ENCODE results near the gene FLOT1. TPM values are rescaled to one million over a fixed set of nuclear protein-coding genes. Genes with fewer than 3 reads are reported as not detected.

Gene FLOT1
- total and polyA plus RNA-seq, 9 of the 15 experiments (the other 6 are each of a cell fraction or from before 2014, with no cell fraction given): 11.7 to 149 (median 118) TPM

DNA sequence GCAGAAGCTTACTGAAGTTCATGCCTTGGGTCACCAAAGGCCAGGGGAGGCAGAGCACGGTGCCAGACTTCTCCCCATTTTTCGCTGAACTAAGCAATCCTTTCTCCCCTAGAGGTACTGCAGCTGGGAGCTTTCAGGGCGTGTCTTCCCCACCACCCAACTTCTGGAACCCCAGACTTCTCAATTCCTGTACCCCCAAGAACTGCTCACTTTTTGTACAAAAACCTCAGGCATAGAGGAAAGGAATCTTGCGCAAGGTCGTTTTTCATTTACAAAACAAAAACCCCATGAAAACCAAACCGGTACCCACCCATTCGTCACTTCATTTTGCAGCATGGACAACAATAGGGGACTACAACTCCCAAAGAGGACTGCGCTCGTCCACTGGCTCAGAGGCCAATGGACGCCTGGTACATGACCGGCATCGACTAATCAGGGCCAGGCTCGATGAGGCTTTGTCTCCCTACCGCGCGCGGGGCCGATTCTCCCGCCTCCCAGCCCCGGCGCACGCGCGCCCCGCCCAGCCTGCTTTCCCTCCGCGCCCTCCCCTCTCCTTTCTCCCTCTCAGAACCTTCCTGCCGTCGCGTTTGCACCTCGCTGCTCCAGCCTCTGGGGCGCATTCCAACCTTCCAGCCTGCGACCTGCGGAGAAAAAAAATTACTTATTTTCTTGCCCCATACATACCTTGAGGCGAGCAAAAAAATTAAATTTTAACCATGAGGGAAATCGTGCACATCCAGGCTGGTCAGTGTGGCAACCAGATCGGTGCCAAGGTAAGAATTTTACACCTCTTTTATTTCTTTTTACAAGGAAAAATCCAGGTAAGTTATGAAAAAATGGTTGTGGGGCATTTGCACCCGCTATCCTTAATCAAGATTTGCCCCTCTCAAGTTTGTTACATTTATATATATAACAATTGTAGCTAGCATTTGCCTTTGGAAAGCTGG is 22.4 kb downstream of the FLOT1 start, which contains the start of gene TUBB (continued):
- TF ChIP-seq, protein P1, sequence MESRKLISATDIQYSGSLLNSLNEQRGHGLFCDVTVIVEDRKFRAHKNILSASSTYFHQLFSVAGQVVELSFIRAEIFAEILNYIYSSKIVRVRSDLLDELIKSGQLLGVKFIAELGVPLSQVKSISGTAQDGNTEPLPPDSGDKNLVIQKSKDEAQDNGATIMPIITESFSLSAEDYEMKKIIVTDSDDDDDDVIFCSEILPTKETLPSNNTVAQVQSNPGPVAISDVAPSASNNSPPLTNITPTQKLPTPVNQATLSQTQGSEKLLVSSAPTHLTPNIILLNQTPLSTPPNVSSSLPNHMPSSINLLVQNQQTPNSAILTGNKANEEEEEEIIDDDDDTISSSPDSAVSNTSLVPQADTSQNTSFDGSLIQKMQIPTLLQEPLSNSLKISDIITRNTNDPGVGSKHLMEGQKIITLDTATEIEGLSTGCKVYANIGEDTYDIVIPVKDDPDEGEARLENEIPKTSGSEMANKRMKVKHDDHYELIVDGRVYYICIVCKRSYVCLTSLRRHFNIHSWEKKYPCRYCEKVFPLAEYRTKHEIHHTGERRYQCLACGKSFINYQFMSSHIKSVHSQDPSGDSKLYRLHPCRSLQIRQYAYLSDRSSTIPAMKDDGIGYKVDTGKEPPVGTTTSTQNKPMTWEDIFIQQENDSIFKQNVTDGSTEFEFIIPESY (CRISPR knock-in tag; IDR thresholded peaks at IDR 0.05): 0 out of 2 replicates have a peak, but pooled peaks have one; percentile 5
- TF ChIP-seq KLF1 (tag; IDR thresholded peaks at IDR 0.05) (no peak), TSC22D4 (tag; IDR thresholded peaks at IDR 0.05) (no peak), XRCC4 (IDR thresholded peaks at IDR 0.05; ENCODE audit: extremely low read depth, insufficient read depth, insufficient read length) (no peak), SMARCE1 (IDR thresholded peaks at IDR 0.05) (no peak; the same call in 1 of the 2 replicates), ZFP30 (CRISPR knock-in tag; IDR thresholded peaks at IDR 0.05; ENCODE audit: borderline replicate concordance) (no peak), NRF1 (conservative IDR thresholded peaks at IDR 0.05 in 1 of 2, IDR thresholded peaks at IDR 0.05 in 1 of 2) (peak; percentile 98), NFE2 (IDR thresholded peaks at IDR 0.05; ENCODE audit: low read depth) (0 out of 2 replicates have a peak, but pooled peaks have one; percentile 26), POLR2H (tag; IDR thresholded peaks at IDR 0.05; ENCODE audit: low read depth) (no peak), TAF15 (IDR thresholded peaks at IDR 0.05; ENCODE audit: low read depth, low read length) (no peak)
- TF ChIP-seq, protein P2, sequence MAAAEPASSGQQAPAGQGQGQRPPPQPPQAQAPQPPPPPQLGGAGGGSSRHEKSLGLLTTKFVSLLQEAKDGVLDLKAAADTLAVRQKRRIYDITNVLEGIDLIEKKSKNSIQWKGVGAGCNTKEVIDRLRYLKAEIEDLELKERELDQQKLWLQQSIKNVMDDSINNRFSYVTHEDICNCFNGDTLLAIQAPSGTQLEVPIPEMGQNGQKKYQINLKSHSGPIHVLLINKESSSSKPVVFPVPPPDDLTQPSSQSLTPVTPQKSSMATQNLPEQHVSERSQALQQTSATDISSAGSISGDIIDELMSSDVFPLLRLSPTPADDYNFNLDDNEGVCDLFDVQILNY (CRISPR knock-in tag; IDR thresholded peaks at IDR 0.05): no peak
- TF ChIP-seq, protein P3, sequence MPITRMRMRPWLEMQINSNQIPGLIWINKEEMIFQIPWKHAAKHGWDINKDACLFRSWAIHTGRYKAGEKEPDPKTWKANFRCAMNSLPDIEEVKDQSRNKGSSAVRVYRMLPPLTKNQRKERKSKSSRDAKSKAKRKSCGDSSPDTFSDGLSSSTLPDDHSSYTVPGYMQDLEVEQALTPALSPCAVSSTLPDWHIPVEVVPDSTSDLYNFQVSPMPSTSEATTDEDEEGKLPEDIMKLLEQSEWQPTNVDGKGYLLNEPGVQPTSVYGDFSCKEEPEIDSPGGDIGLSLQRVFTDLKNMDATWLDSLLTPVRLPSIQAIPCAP (CRISPR knock-in tag; IDR thresholded peaks at IDR 0.05; ENCODE audit: borderline replicate concordance): no peak
- TF ChIP-seq, protein P4, sequence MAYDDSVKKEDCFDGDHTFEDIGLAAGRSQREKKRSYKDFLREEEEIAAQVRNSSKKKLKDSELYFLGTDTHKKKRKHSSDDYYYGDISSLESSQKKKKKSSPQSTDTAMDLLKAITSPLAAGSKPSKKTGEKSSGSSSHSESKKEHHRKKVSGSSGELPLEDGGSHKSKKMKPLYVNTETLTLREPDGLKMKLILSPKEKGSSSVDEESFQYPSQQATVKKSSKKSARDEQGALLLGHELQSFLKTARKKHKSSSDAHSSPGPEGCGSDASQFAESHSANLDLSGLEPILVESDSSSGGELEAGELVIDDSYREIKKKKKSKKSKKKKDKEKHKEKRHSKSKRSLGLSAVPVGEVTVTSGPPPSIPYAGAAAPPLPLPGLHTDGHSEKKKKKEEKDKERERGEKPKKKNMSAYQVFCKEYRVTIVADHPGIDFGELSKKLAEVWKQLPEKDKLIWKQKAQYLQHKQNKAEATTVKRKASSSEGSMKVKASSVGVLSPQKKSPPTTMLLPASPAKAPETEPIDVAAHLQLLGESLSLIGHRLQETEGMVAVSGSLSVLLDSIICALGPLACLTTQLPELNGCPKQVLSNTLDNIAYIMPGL (CRISPR knock-in tag; IDR thresholded peaks at IDR 0.05): peak; percentile 19; the same call in 1 of the 2 replicates
- TF ChIP-seq, protein P5, sequence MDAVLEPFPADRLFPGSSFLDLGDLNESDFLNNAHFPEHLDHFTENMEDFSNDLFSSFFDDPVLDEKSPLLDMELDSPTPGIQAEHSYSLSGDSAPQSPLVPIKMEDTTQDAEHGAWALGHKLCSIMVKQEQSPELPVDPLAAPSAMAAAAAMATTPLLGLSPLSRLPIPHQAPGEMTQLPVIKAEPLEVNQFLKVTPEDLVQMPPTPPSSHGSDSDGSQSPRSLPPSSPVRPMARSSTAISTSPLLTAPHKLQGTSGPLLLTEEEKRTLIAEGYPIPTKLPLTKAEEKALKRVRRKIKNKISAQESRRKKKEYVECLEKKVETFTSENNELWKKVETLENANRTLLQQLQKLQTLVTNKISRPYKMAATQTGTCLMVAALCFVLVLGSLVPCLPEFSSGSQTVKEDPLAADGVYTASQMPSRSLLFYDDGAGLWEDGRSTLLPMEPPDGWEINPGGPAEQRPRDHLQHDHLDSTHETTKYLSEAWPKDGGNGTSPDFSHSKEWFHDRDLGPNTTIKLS (IDR thresholded peaks at IDR 0.05; ENCODE audit: borderline replicate concordance, low read depth): peak; percentile 85; the same call in 1 of the 2 replicates
- TF ChIP-seq, protein P6, sequence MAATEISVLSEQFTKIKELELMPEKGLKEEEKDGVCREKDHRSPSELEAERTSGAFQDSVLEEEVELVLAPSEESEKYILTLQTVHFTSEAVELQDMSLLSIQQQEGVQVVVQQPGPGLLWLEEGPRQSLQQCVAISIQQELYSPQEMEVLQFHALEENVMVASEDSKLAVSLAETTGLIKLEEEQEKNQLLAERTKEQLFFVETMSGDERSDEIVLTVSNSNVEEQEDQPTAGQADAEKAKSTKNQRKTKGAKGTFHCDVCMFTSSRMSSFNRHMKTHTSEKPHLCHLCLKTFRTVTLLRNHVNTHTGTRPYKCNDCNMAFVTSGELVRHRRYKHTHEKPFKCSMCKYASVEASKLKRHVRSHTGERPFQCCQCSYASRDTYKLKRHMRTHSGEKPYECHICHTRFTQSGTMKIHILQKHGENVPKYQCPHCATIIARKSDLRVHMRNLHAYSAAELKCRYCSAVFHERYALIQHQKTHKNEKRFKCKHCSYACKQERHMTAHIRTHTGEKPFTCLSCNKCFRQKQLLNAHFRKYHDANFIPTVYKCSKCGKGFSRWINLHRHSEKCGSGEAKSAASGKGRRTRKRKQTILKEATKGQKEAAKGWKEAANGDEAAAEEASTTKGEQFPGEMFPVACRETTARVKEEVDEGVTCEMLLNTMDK (IDR thresholded peaks at IDR 0.05; ENCODE audit: borderline replicate concordance, insufficient read depth, low read depth, low read length, poor library complexity, severe bottlenecking): no peak
